HepG2 (cell line): ENCODE measurements around the gene NRP1. TPM values are rescaled to one million over a fixed set of nuclear protein-coding genes. Genes with fewer than 3 reads are reported as not detected.

Experiments used
- BCL6 ChIP-seq: IDR thresholded peaks from 2 replicates; pipeline ENCODE4 v1.6.1; 2016; ENCODE audit warnings: missing genetic modification reagents, missing compliant biosample characterization
- DPF2 ChIP-seq: sonication (generic); formaldehyde crosslinking; IDR thresholded peaks from 2 replicates; pipeline ENCODE4 v1.4.0; 2020; ENCODE audit warnings: mild to moderate bottlenecking, low read depth, missing genetic modification reagents, borderline replicate concordance
- GTF2F1 ChIP-seq: fragments of 150-350 bp; IDR thresholded peaks from 2 replicates; pipeline ENCODE4 v1.6.1; 2014; ENCODE audit warnings: low read length
- HMG20A ChIP-seq: IDR thresholded peaks from 2 replicates; pipeline ENCODE4 v1.6.1; 2016; ENCODE audit warnings: borderline replicate concordance
- HNF4A ChIP-seq: sonication (generic); formaldehyde crosslinking; IDR thresholded peaks from 2 replicates; pipeline ENCODE4 v1.4.0; 2020; ENCODE audit warnings: missing genetic modification reagents
- KDM2A ChIP-seq: sonication (generic); formaldehyde crosslinking; IDR thresholded peaks from 2 replicates; pipeline ENCODE4 v1.4.0; 2020; ENCODE audit warnings: low read depth, missing genetic modification reagents, borderline replicate concordance
- MAFF ChIP-seq: IDR thresholded peaks from 2 replicates; pipeline ENCODE4 v1.6.1; 2011; ENCODE audit warnings: low read depth, low read length, improper control_type of control experiment
- MXD1 ChIP-seq: sonication (generic); formaldehyde crosslinking; IDR thresholded peaks from 2 replicates; pipeline ENCODE4 v1.4.0; 2020; ENCODE audit warnings: mild to moderate bottlenecking, missing genetic modification reagents
- NR2F6 ChIP-seq, 2 experiments: IDR thresholded peaks; 2 replicates each; pipeline ENCODE4 v1.6.1; 2016; ENCODE audit warnings: antibody characterized with exemption in 1 of 2, mild to moderate bottlenecking in 1 of 2
- PREB ChIP-seq: sonication (generic); formaldehyde crosslinking; IDR thresholded peaks from 2 replicates; pipeline ENCODE4 v1.4.0; 2020; ENCODE audit warnings: missing genetic modification reagents
- RFX5 ChIP-seq: IDR thresholded peaks from 2 replicates; pipeline ENCODE4 v1.6.1; 2011; ENCODE audit warnings: low read depth, low read length, improper control_type of control experiment
- SOX13 ChIP-seq, 3 experiments: fragments of 450-650 bp in 1 of 3; sonication (generic) in 1 of 3; formaldehyde crosslinking in 1 of 3; IDR thresholded peaks in 2 of 3; conservative IDR thresholded peaks in 1 of 3; 2 replicates each; pipeline versions ENCODE4 v1.5.0 to v1.6.1; 2016 to 2020; ENCODE audit warnings: antibody characterized with exemption in 1 of 3, mild to moderate bottlenecking in 1 of 3, missing compliant biosample characterization in 1 of 3, missing genetic modification reagents in 1 of 3, moderate library complexity in 1 of 3
- SOX5 ChIP-seq: IDR thresholded peaks from 2 replicates; pipeline ENCODE4 v1.6.1; 2016; ENCODE audit warnings: borderline replicate concordance
- TIGD3 ChIP-seq: sonication (generic); formaldehyde crosslinking; IDR thresholded peaks from 2 replicates; pipeline ENCODE4 v1.5.1; 2020; ENCODE audit warnings: mild to moderate bottlenecking, missing genetic modification reagents, borderline replicate concordance
- TOPORS ChIP-seq: sonication (generic); formaldehyde crosslinking; IDR thresholded peaks from 2 replicates; pipeline ENCODE4 v1.8.0; 2023; ENCODE audit warnings: mild to moderate bottlenecking, missing genetic modification reagents
- TRIM22 ChIP-seq: fragments of 450-650 bp; IDR thresholded peaks from 2 replicates; pipeline ENCODE4 v1.6.1; 2017
- ZBED4 ChIP-seq: sonication (generic); formaldehyde crosslinking; IDR thresholded peaks from 2 replicates; pipeline ENCODE4 v1.4.0; 2020; ENCODE audit warnings: missing genetic modification reagents, borderline replicate concordance
- ZNF562 ChIP-seq: sonication (generic); formaldehyde crosslinking; IDR thresholded peaks from 2 replicates; pipeline ENCODE4 v1.8.0; 2022; ENCODE audit warnings: missing genetic modification reagents, borderline replicate concordance
- ZNF83 ChIP-seq: sonication (generic); formaldehyde crosslinking; IDR thresholded peaks from 2 replicates; pipeline ENCODE4 v1.4.0; 2020; ENCODE audit warnings: missing genetic modification reagents, mild to moderate bottlenecking, borderline replicate concordance
- polyA plus RNA-seq, 8 experiments: library from polyadenylated mRNA; depleted of rRNA in 3 of 8; stranded (reverse) in 7 of 8; unstranded in 1 of 8; fragments of >200 nt; fragmentation: Illumina TruSeq in 4 of 8; extraction: Trizol in 4 of 8; gene quantifications; 2 replicates each; pipeline versions ENCODE4 v1.2.1 to v1.2.3, GENCODE V29; 2011 to 2016; ENCODE audit warnings: low read depth in 4 of 8, missing spikeins in 1 of 8, mixed read lengths in 1 of 8; ENCODE audit not compliant: insufficient read depth in 1 of 8
- total RNA-seq, 5 experiments: library from RNA; depleted of rRNA; stranded (reverse); fragments of >200 nt; fragmentation: Illumina TruSeq; extraction: Trizol; gene quantifications; 2 replicates each; pipeline ENCODE4 v1.2.3, GENCODE V29; 2016; ENCODE audit warnings: low read depth in 1 of 5
- TF ChIP-seq, protein P1 (sequence below): sonication (generic); formaldehyde crosslinking; IDR thresholded peaks from 2 replicates; pipeline ENCODE4 v1.4.0; 2020; ENCODE audit warnings: low read depth, mild to moderate bottlenecking, missing genetic modification reagents

NRP1 gene
- total and polyA plus RNA-seq, 2 of the 13 experiments (the other 11 are each of a cell fraction or from before 2014, with no cell fraction given), result 5.3 to 5.8 TPM

DNA sequence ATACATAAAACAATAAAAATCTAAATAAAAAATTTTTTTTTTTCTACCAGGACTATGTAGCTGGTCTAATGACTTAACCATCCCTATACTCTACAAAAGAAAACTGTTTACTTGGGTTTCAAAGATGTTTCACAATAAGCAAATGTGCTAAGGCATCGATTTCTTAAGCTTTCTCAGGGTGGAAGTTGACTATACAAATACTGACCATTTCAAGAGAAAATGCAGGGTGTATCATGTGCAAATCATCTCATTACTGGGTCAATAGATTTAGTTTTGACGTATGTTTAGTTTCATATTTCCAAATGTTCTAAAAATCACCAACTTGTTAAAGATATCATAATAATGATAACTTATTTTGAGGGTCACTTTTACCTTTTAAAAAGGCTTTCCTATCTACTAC lies 7.5 kb downstream of the NRP1 start (continued):
- TF ChIP-seq PREB (CRISPR knock-in tag) (no peak), SOX5 (0 out of 2 replicates have a peak, but pooled peaks have one; percentile 49), NR2F6 (IDR thresholded peaks at IDR 0.05) (peak; percentile 33; the same call in 1 of the 2 replicates), NR2F6 (CRISPR knock-in tag; IDR thresholded peaks at IDR 0.05) (no peak), MAFF (peak; percentile 34; the same call in 1 of the 2 replicates), BCL6 (CRISPR knock-in tag) (peak; percentile 83), KDM2A (CRISPR knock-in tag) (no peak), HMG20A (CRISPR knock-in tag) (peak; percentile 75), ZNF562 (CRISPR knock-in tag) (no peak), DPF2 (CRISPR knock-in tag) (no peak), GTF2F1 (no peak), RFX5 (no peak), HNF4A (CRISPR knock-in tag) (0 out of 2 replicates have a peak, but pooled peaks have one; percentile 16), TRIM22 (no peak), TIGD3 (no peak), SOX13 (IDR thresholded peaks at IDR 0.05) (peak; percentile 51; the same call in 1 of the 2 replicates), SOX13 (CRISPR knock-in tag; conservative IDR thresholded peaks at IDR 0.05 in 1 of 2, IDR thresholded peaks at IDR 0.05 in 1 of 2) (peak in 1 of 2 experiments; percentile 73; a peak in 2 of 4 replicates), TOPORS (CRISPR knock-in tag) (no peak), MXD1 (CRISPR knock-in tag) (no peak), ZBED4 (CRISPR knock-in tag) (no peak), ZNF83 (CRISPR knock-in tag) (no peak)
- TF ChIP-seq, protein P1, sequence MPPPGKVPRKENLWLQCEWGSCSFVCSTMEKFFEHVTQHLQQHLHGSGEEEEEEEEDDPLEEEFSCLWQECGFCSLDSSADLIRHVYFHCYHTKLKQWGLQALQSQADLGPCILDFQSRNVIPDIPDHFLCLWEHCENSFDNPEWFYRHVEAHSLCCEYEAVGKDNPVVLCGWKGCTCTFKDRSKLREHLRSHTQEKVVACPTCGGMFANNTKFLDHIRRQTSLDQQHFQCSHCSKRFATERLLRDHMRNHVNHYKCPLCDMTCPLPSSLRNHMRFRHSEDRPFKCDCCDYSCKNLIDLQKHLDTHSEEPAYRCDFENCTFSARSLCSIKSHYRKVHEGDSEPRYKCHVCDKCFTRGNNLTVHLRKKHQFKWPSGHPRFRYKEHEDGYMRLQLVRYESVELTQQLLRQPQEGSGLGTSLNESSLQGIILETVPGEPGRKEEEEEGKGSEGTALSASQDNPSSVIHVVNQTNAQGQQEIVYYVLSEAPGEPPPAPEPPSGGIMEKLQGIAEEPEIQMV (CRISPR knock-in tag), result no peak
